Body of pancreas (tissue), 4 donors: ENCODE data around the gene ESPNL.

Experiments
- POLR2A ChIP-seq, 3 donors: fragments of 450-650 bp; IDR thresholded peaks; one replicate each; pipeline ENCODE4 v1.6.1; 2016; ENCODE audit warnings: antibody characterized with exemption in 3 of 3, mild to moderate bottlenecking in 2 of 3
- TF ChIP-seq, protein P1 (sequence below), 7 experiments: fragments of 450-650 bp in 4 of 7; fragments of 200-600 bp in 3 of 7; sonication (generic) in 3 of 7; IDR thresholded peaks; one replicate each; pipeline ENCODE4 v1.5.1; 2016 to 2019; ENCODE audit warnings: antibody characterized with exemption in 7 of 7

DNA sequence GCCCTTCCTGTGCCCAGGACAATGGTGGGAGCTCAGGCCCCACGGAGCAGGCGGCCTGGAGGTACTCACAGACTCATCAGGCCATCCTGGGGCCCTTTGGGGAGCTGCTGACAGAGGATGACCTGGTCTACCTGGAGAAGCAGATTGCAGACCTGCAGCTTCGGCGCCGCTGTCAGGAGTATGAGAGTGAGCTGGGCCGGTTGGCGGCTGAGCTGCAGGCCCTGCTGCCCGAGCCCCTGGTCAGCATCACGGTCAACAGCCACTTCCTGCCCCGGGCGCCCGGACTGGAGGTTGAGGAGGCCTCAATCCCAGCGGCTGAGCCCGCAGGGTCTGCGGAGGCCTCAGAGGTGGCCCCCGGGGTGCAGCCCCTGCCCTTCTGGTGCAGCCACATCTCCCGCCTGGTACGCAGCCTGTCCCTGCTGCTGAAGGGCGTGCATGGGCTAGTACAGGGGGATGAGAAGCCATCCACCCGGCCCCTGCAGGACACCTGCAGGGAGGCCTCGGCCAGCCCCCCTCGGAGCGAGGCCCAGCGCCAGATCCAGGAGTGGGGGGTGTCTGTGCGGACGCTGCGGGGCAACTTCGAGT lies 30.1 kb downstream of the ESPNL start:
- TF ChIP-seq, protein P1, sequence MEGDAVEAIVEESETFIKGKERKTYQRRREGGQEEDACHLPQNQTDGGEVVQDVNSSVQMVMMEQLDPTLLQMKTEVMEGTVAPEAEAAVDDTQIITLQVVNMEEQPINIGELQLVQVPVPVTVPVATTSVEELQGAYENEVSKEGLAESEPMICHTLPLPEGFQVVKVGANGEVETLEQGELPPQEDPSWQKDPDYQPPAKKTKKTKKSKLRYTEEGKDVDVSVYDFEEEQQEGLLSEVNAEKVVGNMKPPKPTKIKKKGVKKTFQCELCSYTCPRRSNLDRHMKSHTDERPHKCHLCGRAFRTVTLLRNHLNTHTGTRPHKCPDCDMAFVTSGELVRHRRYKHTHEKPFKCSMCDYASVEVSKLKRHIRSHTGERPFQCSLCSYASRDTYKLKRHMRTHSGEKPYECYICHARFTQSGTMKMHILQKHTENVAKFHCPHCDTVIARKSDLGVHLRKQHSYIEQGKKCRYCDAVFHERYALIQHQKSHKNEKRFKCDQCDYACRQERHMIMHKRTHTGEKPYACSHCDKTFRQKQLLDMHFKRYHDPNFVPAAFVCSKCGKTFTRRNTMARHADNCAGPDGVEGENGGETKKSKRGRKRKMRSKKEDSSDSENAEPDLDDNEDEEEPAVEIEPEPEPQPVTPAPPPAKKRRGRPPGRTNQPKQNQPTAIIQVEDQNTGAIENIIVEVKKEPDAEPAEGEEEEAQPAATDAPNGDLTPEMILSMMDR (IDR thresholded peaks at IDR 0.05) = no peak
- no peak for TF ChIP-seq POLR2A (IDR thresholded peaks at IDR 0.05)
